Omental fat pad (tissue), 4 donors: Measurements from ENCODE around the gene MT1B. TPM values are rescaled to one million over a fixed set of nuclear protein-coding genes. Genes with fewer than 3 reads are reported as not detected.

Experiments
- ATAC-seq: fragments of 150-250 bp; one replicate; pipeline ENCODE4 v1.9.1; 2016; ENCODE audit warnings: mild to moderate bottlenecking, moderate library complexity; ENCODE audit not compliant: low FRiP score
- DNase-seq: peaks from one replicate; pipeline ENCODE4 v3.0.0-alpha.2; 2019; ENCODE audit warnings: low spot score
- CTCF ChIP-seq, 3 donors: fragments of 450-650 bp; IDR thresholded peaks; one replicate each; pipeline ENCODE4 v1.5.1; 2016 to 2017; ENCODE audit warnings: antibody characterized with exemption in 3 of 3, mild to moderate bottlenecking in 3 of 3, moderate library complexity in 2 of 3
- total RNA-seq, 4 donors: library from RNA; depleted of rRNA; stranded (reverse); fragments of >200 nt; gene quantifications; one replicate each; pipeline ENCODE4 v1.1.0, GENCODE V29; 2016

Gene MT1B
- total RNA-seq, 4 donors from 2014 or later = not detected

GRCh38 chr16:56626685-56627084 lies 25.0 kb upstream of the MT1B start:
- DNase-seq = no peak
- TF ChIP-seq CTCF (IDR thresholded peaks at IDR 0.05) = no peak
- no peak for ATAC-seq

- no peak for DNase-seq
- no peak for ATAC-seq
- no peak for TF ChIP-seq CTCF (IDR thresholded peaks at IDR 0.05)
Measured at GRCh38 chr16:56628486-56629350, 23.0 kb upstream of the MT1B start.

- ATAC-seq (no peak), DNase-seq (no peak)
- TF ChIP-seq CTCF (IDR thresholded peaks at IDR 0.05) = no peak
Measured at GRCh38 chr16:56629531-56629930, 22.2 kb upstream of the MT1B start.

- no peak for TF ChIP-seq CTCF (IDR thresholded peaks at IDR 0.05)
- no peak for ATAC-seq
Measured at GRCh38 chr16:56630134-56630533, 21.6 kb upstream of the MT1B start.

GRCh38 chr16:56631197-56631596 lies 20.5 kb upstream of the MT1B start:
- no peak for TF ChIP-seq CTCF (IDR thresholded peaks at IDR 0.05)
- ATAC-seq = no peak
- no peak for DNase-seq

More at GRCh38 chr16:56630134-56630533, 21.6 kb upstream of the MT1B start:
- DNase-seq = no peak

- no peak for ATAC-seq
- no peak for TF ChIP-seq CTCF (IDR thresholded peaks at IDR 0.05)
- DNase-seq = no peak
Measured at GRCh38 chr16:56631832-56632155, 19.9 kb upstream of the MT1B start.
